PC-9 (cell line): ENCODE data around the gene PAQR3. TPM values are rescaled to one million over a fixed set of nuclear protein-coding genes. Genes with fewer than 3 reads are reported as not detected.

Experiments used
- BruUV-seq: library from RNA; stranded (reverse); fragments of 400-500 nt; replicated peaks from 2 replicates; lab custom pipeline; 2021; lab: Mats Ljungman, UMichigan
- CTCF ChIA-PET: fragments of 300-600 bp; sonication (Branson Sonifier 250); formaldehyde crosslinking; loops from one replicate; lab custom pipeline; 2022; ENCODE audit warnings: antibody characterized with exemption; lab: Charles Lee
- POLR2A ChIA-PET: fragments of 300-600 bp; sonication (Branson Sonifier 250); formaldehyde crosslinking; loops from one replicate; lab custom pipeline; 2022; ENCODE audit warnings: antibody characterized with exemption; ENCODE audit not compliant: unreplicated experiment; lab: Charles Lee
- DNase-seq, 2 experiments: peaks; one replicate each; pipeline versions ENCODE4 v3.0.0 to v3.0.0-alpha.2; 2015 to 2022; ENCODE audit warnings: mixed read lengths in 1 of 2
- H2AFZ ChIP-seq: fragments of 200-600 bp; sonication (generic); 2 replicates; pipeline ENCODE4 v1.8.1; 2017; ENCODE audit warnings: antibody characterized with exemption
- H3F3A ChIP-seq: fragments of 200-600 bp; sonication (generic); 2 replicates; pipeline ENCODE4 v1.8.1; 2017; ENCODE audit warnings: antibody characterized with exemption, mild to moderate bottlenecking, low read depth; ENCODE audit not compliant: insufficient read depth
- H3K27ac ChIP-seq: fragments of 200-600 bp; sonication (generic); 2 replicates; pipeline ENCODE4 v1.6.1; 2016; ENCODE audit warnings: mixed run types
- H3K27me3 ChIP-seq: fragments of 200-600 bp; sonication (generic); 2 replicates; pipeline ENCODE4 v1.6.1; 2016; ENCODE audit warnings: low read depth, mixed run types; ENCODE audit not compliant: insufficient read depth
- H3K36me3 ChIP-seq: fragments of 200-600 bp; sonication (generic); 2 replicates; pipeline ENCODE4 v1.6.1; 2016; ENCODE audit warnings: low read depth, mixed run types
- H3K4me1 ChIP-seq: fragments of 200-600 bp; sonication (generic); replicated peaks from 2 replicates; pipeline ENCODE4 v1.6.1; 2016; ENCODE audit warnings: mixed run types; ENCODE audit not compliant: insufficient read depth
- H3K4me2 ChIP-seq: fragments of 200-600 bp; sonication (generic); 2 replicates; pipeline ENCODE4 v1.6.1; 2017; ENCODE audit warnings: mixed run types
- H3K4me3 ChIP-seq: fragments of 200-600 bp; sonication (generic); 2 replicates; pipeline ENCODE4 v1.6.1; 2016; ENCODE audit warnings: mixed run types
- H3K79me2 ChIP-seq: fragments of 200-600 bp; sonication (generic); 2 replicates; pipeline ENCODE4 v1.6.1; 2017; ENCODE audit warnings: low read depth, mixed run types
- H3K9me2 ChIP-seq: fragments of 200-600 bp; sonication (generic); 2 replicates; pipeline ENCODE4 v1.8.1; 2017; ENCODE audit warnings: mild to moderate bottlenecking; ENCODE audit not compliant: insufficient read depth
- H3K9me3 ChIP-seq: fragments of 200-600 bp; sonication (generic); 2 replicates; pipeline ENCODE4 v1.8.1; 2016; ENCODE audit warnings: low read depth; ENCODE audit not compliant: insufficient read depth
- H4K20me1 ChIP-seq: fragments of 200-600 bp; sonication (generic); 2 replicates; pipeline ENCODE4 v1.8.1; 2017; ENCODE audit not compliant: insufficient read depth
- CTCF ChIP-seq: fragments of 200-600 bp; sonication (generic); conservative IDR thresholded peaks from 2 replicates; pipeline ENCODE4 v1.6.1; 2017; ENCODE audit warnings: mixed run types, antibody characterized with exemption, mild to moderate bottlenecking, moderate library complexity
- EZH2 ChIP-seq: fragments of 200-600 bp; sonication (generic); IDR thresholded peaks from 2 replicates; pipeline ENCODE4 v1.8.0; 2017; ENCODE audit warnings: antibody characterized with exemption, low read depth
- intact Hi-C: fragments of 100-400 bp; cut with micrococcal nuclease; formaldehyde crosslinking; loops from one replicate; pipeline ENCODE4 v1.10.0; 2022; ENCODE audit not compliant: unreplicated experiment
- total RNA-seq: library from RNA; stranded (reverse); gene quantifications from 2 replicates; pipeline ENCODE4 v1.2.3, GENCODE V29; 2021

Gene PAQR3
- total RNA-seq, 1 experiment from 2014 or later = 11.0 TPM

GRCh38 chr4:78880874-78881492, 58.3 kb downstream of the PAQR3 start:
- TF ChIP-seq EZH2 (no peak), CTCF (no peak)

GRCh38 chr4:78878031-78878430, 61.2 kb downstream of the PAQR3 start:
- intact Hi-C loops = no loop called here

More at GRCh38 chr4:78880874-78881492, 58.3 kb downstream of the PAQR3 start:
- CTCF ChIA-PET = no interaction called here
- H4K20me1 ChIP-seq = no peaks in the 10 kb centered on the region
- H3K4me2 ChIP-seq = no peak overlapping the region
- POLR2A ChIA-PET = no interaction called here
- H2AFZ ChIP-seq = no peak overlapping the region
- H3K27ac ChIP-seq = no peak overlapping the region
- intact Hi-C loops = no loop called here
- H3K36me3 ChIP-seq = no peaks in the 10 kb centered on the region
- H3K79me2 ChIP-seq = no peaks in the 10 kb centered on the region
- no peak for DNase-seq
- H3F3A ChIP-seq = no peaks in the 10 kb centered on the region
- no peak overlapping the region for H3K4me3 ChIP-seq
- no peaks in the 10 kb centered on the region for H3K4me1 ChIP-seq
- no TSS peak for BruUV-seq
- no peaks in the 10 kb centered on the region for H3K9me3 ChIP-seq
- H3K9me2 ChIP-seq = no peaks in the 10 kb centered on the region
- no peaks in the 10 kb centered on the region for H3K27me3 ChIP-seq

GRCh38 chr4:78876568-78877320, 62.5 kb downstream of the PAQR3 start:
- Histone ChIP-seq H3K36me3 (no peaks in the 10 kb centered on the region), H3K27me3 (no peaks in the 10 kb centered on the region), H3K79me2 (no peaks in the 10 kb centered on the region), H4K20me1 (no peaks in the 10 kb centered on the region), H3K9me3 (no peaks in the 10 kb centered on the region), H3K4me3 (no peak overlapping the region), H3K4me1 (no peaks in the 10 kb centered on the region), H3K9me2 (no peaks in the 10 kb centered on the region), H3F3A (no peaks in the 10 kb centered on the region), H3K4me2 (no peak overlapping the region), H3K27ac (no peak overlapping the region), H2AFZ (no peak overlapping the region)
- TF ChIP-seq EZH2 = no peak
- no peak for TF ChIP-seq CTCF
- ChIA-PET POLR2A (no interaction called here), CTCF (no interaction called here)
- intact Hi-C loops = no loop called here
- DNase-seq = no peak
- no TSS peak for BruUV-seq

More at GRCh38 chr4:78878031-78878430, 61.2 kb downstream of the PAQR3 start:
- Histone ChIP-seq H3F3A (no peaks in the 10 kb centered on the region), H3K36me3 (no peaks in the 10 kb centered on the region), H3K4me3 (no peak overlapping the region), H3K27me3 (no peaks in the 10 kb centered on the region), H3K9me2 (no peaks in the 10 kb centered on the region), H3K79me2 (no peaks in the 10 kb centered on the region), H4K20me1 (no peaks in the 10 kb centered on the region), H3K4me1 (no peaks in the 10 kb centered on the region), H3K27ac (no peak overlapping the region), H3K4me2 (no peak overlapping the region), H3K9me3 (no peaks in the 10 kb centered on the region), H2AFZ (no peak overlapping the region)
- no TSS peak for BruUV-seq
- POLR2A ChIA-PET = no interaction called here
- no peak for TF ChIP-seq CTCF
- no peak for TF ChIP-seq EZH2
- CTCF ChIA-PET = no interaction called here
- no peak for DNase-seq
